OCI-LY7 (cell line): ENCODE results near the gene OAT. TPM values are rescaled to one million over a fixed set of nuclear protein-coding genes. Genes with fewer than 3 reads are reported as not detected.

ENCODE experiments used
- BruUV-seq: library from RNA; stranded (reverse); fragments of 400-500 nt; replicated peaks from 2 replicates; lab custom pipeline; 2021; lab: Mats Ljungman, UMichigan
- CTCF ChIA-PET: fragments of 300-600 bp; sonication (Branson Sonifier 250); formaldehyde crosslinking; loops from one replicate; lab custom pipeline; 2022; ENCODE audit warnings: antibody characterized with exemption; ENCODE audit not compliant: unreplicated experiment; lab: Charles Lee
- POLR2A ChIA-PET: fragments of 300-600 bp; sonication (Branson Sonifier 250); formaldehyde crosslinking; loops from one replicate; lab custom pipeline; 2022; ENCODE audit warnings: antibody characterized with exemption; lab: Charles Lee
- DNase-seq: peaks from one replicate; pipeline ENCODE4 v3.0.0-alpha.2; 2015; ENCODE audit warnings: low spot score
- H2AFZ ChIP-seq: fragments of 200-600 bp; sonication (generic), shearing (Covaris generic); 2 replicates; pipeline ENCODE4 v1.6.1; 2014; ENCODE audit warnings: mild to moderate bottlenecking, antibody characterized with exemption, low read length, moderate library complexity
- H3K27ac ChIP-seq: fragments of 200-600 bp; sonication (generic); 2 replicates; pipeline ENCODE4 v1.5.1; 2014; ENCODE audit warnings: mixed run types, low read depth, mild to moderate bottlenecking, moderate library complexity, low read length, inconsistent platforms; ENCODE audit not compliant: poor library complexity, severe bottlenecking
- H3K36me3 ChIP-seq: fragments of 200-600 bp; sonication (generic); 2 replicates; pipeline ENCODE4 v1.6.1; 2014; ENCODE audit warnings: mild to moderate bottlenecking, antibody characterized with exemption, low read length, moderate library complexity, mixed read lengths; ENCODE audit not compliant: insufficient read depth
- H3K4me1 ChIP-seq: fragments of 200-600 bp; sonication (generic); 2 replicates; pipeline ENCODE4 v1.5.1; 2014; ENCODE audit warnings: mild to moderate bottlenecking, low read length; ENCODE audit not compliant: insufficient read depth, poor library complexity, severe bottlenecking
- H3K4me2 ChIP-seq: fragments of 200-600 bp; sonication (generic); 2 replicates; pipeline ENCODE4 v1.6.1; 2014; ENCODE audit warnings: mild to moderate bottlenecking, low read length
- H3K4me3 ChIP-seq: fragments of 200-600 bp; sonication (generic); 2 replicates; pipeline ENCODE4 v1.5.1; 2014; ENCODE audit warnings: mild to moderate bottlenecking, low read depth, low read length; ENCODE audit not compliant: poor library complexity, severe bottlenecking
- H3K79me2 ChIP-seq: fragments of 200-600 bp; sonication (generic); 2 replicates; pipeline ENCODE4 v1.6.1; 2016; ENCODE audit warnings: low read depth, mild to moderate bottlenecking, low read length, moderate library complexity, mixed read lengths; ENCODE audit not compliant: insufficient read depth
- H3K9me2 ChIP-seq: fragments of 200-600 bp; sonication (generic); 2 replicates; pipeline ENCODE4 v1.6.1; 2016; ENCODE audit warnings: mild to moderate bottlenecking, low read length, mixed read lengths; ENCODE audit not compliant: insufficient read depth
- H3K9me3 ChIP-seq: fragments of 200-600 bp; sonication (generic); 2 replicates; pipeline ENCODE4 v1.6.1; 2014; ENCODE audit warnings: mild to moderate bottlenecking, mixed run types, low read length, mixed read lengths
- H4K20me1 ChIP-seq: fragments of 200-600 bp; sonication (generic); 2 replicates; pipeline ENCODE4 v1.6.1; 2014; ENCODE audit warnings: mild to moderate bottlenecking, antibody characterized with exemption, low read length, moderate library complexity, mixed read lengths; ENCODE audit not compliant: insufficient read depth
- EZH2phosphoT487 ChIP-seq: fragments of 200-600 bp; sonication (generic); IDR thresholded peaks from 2 replicates; pipeline ENCODE4 v1.6.1; 2018; ENCODE audit warnings: low read depth, borderline replicate concordance, mild to moderate bottlenecking, mixed run types, antibody characterized with exemption, low read length, moderate library complexity, mixed read lengths
- intact Hi-C: fragments of 100-400 bp; cut with micrococcal nuclease; formaldehyde crosslinking; loops from one replicate; pipeline ENCODE4 v1.10.0; 2022; ENCODE audit not compliant: unreplicated experiment
- total RNA-seq, 2 experiments: library from RNA; depleted of rRNA in 1 of 2; stranded (reverse); fragments of >200 nt in 1 of 2; shearing (Covaris generic) in 1 of 2; gene quantifications; 2 replicates each; pipeline ENCODE4 v1.2.3, GENCODE V29; 2014 to 2022
- TF ChIP-seq, protein P1 (sequence below): fragments of 200-600 bp; sonication (generic); conservative IDR thresholded peaks from 2 replicates; pipeline ENCODE4 v1.5.1; 2014; ENCODE audit warnings: mild to moderate bottlenecking, antibody characterized with exemption, low read length, moderate library complexity, mixed read lengths

Gene OAT
- total RNA-seq, 2 experiments from 2014 or later, result 13.5 to 27.1 TPM

DNA sequence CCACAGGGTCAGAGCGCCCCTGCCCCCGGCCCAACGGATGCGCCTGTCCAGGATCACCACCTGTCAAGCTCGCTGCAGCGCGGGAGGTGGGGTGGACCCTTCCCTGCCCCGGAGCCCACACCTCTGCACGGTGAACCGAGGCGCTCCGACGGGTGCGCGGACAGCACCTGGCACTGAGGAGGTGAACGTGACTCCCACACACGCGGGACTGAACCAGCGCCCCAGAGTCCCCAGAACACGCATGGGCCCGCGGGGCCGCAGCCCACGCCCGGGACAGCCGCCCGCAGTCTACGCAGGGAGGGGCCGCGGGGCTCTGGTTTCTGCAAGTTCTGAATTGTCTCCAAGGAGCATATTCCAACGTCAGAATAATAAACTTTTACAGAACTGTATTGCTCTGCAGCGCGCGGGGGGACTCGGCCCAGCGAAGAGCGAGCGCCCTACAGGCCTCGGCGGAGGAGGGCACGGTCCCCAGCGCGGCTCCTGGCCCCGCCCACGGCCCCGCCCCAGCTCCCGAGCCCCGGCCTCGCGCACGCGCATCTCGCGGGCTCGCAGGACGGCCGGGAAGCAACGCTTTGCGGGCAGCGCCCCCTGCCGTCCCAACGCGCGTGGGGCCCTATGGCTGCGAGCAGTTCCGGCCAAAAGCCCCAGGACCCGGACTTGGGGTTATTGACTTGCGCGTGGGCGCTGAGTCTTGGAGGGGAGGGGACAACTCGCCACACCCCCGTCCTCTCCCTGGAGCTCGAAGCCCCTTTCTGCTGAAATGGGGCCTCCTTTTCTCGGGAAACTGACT lies 29.7 kb downstream of the OAT start:
- Histone ChIP-seq H3K9me3 (no peaks in the 10 kb centered on the region; the same call in 1 of the 2 replicates), H3K9me2 (no peaks in the 10 kb centered on the region), H3K4me3 (peak overlapping the region; percentile 15), H3K4me1 (peaks cover 5% of the 10 kb centered on the region), H3K27ac (no peak overlapping the region), H2AFZ (peak overlapping the region; percentile 61; the same call in 1 of the 2 replicates), H4K20me1 (no peaks in the 10 kb centered on the region), H3K4me2 (peak overlapping the region; percentile 48), H3K79me2 (no peaks in the 10 kb centered on the region), H3K36me3 (no peaks in the 10 kb centered on the region)
- intact Hi-C loops, result loop anchor here (1.0 to 10.0 kb wide), 4 partner anchors 130 to 395 kb away; partner anchors contain the start of gene CHST15
- BruUV-seq, result no TSS peak
- ChIA-PET CTCF (interaction anchor here (0.6 to 1.7 kb wide), 4 partner anchors 15 to 421 kb away, joined by 3 to 17 read pairs (median 4); no protein-coding TSS in a partner anchor), POLR2A (interaction anchor here (1.2 kb wide), 1 partner anchor 394 kb away, joined by 4 read pairs; no protein-coding TSS in a partner anchor)
- DNase-seq, result peak; percentile 90
- TF ChIP-seq EZH2phosphoT487, result no peak
- TF ChIP-seq, protein P1, sequence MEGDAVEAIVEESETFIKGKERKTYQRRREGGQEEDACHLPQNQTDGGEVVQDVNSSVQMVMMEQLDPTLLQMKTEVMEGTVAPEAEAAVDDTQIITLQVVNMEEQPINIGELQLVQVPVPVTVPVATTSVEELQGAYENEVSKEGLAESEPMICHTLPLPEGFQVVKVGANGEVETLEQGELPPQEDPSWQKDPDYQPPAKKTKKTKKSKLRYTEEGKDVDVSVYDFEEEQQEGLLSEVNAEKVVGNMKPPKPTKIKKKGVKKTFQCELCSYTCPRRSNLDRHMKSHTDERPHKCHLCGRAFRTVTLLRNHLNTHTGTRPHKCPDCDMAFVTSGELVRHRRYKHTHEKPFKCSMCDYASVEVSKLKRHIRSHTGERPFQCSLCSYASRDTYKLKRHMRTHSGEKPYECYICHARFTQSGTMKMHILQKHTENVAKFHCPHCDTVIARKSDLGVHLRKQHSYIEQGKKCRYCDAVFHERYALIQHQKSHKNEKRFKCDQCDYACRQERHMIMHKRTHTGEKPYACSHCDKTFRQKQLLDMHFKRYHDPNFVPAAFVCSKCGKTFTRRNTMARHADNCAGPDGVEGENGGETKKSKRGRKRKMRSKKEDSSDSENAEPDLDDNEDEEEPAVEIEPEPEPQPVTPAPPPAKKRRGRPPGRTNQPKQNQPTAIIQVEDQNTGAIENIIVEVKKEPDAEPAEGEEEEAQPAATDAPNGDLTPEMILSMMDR, result peak; percentile 89

DNA sequence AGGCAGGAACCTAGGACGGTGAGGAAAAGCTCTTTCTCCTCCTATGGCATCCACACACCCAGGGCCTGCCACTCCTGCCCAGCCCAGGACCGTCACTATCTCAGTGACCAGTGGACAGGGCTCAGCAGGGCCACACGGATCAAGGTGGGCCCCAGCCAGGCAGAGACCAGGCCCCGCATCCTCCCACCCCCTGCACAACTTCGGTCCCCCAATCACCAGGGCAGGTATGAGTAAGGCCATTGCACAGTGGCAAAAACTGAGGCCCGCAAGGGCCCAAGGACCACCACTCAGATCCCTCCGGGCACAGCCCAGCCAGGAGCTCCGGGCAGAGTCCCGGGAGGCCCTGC lies 30.3 kb downstream of the OAT start:
- no peak overlapping the region for H3K27ac ChIP-seq
- H3K4me2 ChIP-seq, result no peak overlapping the region

More for the DNA sequence above, 30.3 kb downstream of the OAT start:
- no peak for DNase-seq
- Histone ChIP-seq H3K4me1 (peaks cover 5% of the 10 kb centered on the region), H3K9me3 (no peaks in the 10 kb centered on the region; the same call in 1 of the 2 replicates), H4K20me1 (no peaks in the 10 kb centered on the region), H3K4me3 (no peak overlapping the region), H2AFZ (no peak overlapping the region), H3K79me2 (no peaks in the 10 kb centered on the region), H3K36me3 (no peaks in the 10 kb centered on the region), H3K9me2 (no peaks in the 10 kb centered on the region)
- ChIA-PET CTCF (interaction anchor here (1.7 kb wide), 1 partner anchor 393 kb away, joined by 17 read pairs; no protein-coding TSS in a partner anchor), POLR2A (no interaction called here)
- intact Hi-C loops, result loop anchor here (5.0 to 10.0 kb wide), 2 partner anchors 214 to 296 kb away; partner anchors contain the start of gene CHST15
- BruUV-seq, result no TSS peak
- TF ChIP-seq, protein P1, result no peak
- TF ChIP-seq EZH2phosphoT487, result no peak
